Measurements from ENCODE around the gene SCAMP2.
"Not testable (repeated sequence)": the region's sequence is repeated elsewhere in the genome, so short reads cannot be mapped to it uniquely, and the experiment has no call there.

The SCAMP2 gene

DNA sequence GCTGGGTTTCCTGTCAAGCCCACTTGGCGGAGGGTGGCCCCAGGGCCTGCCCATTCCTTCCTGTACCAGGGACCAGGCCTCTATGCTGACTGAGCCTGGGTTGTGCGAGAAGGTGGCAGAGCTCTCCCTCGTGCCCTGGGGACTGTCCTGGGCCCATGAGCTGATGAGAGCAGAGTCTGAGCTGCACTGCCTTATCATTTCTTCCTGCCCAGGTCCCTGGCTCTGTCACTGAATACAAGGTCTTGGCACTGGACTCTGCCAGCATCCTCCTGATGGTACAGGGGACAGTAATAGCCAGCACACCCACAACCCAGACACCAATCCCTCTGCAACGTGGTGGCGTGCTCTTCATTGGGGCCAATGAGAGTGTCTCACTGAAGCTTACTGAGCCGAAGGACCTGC lies 24.1 kb upstream of the SCAMP2 start:
- no peak overlapping the region for H3K4me3 ChIP-seq (ENCODE audit: low read length)

GRCh38 chr15:74896316-74896715 lies 23.2 kb upstream of the SCAMP2 start:
- H3K9me2 ChIP-seq (replicated peaks; ENCODE audit: insufficient read depth, low read length) = no peaks in the 10 kb centered on the region
- no peaks in the 10 kb centered on the region for H3K9me3 ChIP-seq (replicated peaks; ENCODE audit: insufficient read depth, low read length)
- no peaks in the 10 kb centered on the region for H3K79me2 ChIP-seq (ENCODE audit: low read length)
- no peaks in the 10 kb centered on the region for H4K20me1 ChIP-seq (ENCODE audit: insufficient read depth, low read length)
- no peaks in the 10 kb centered on the region for H3K27me3 ChIP-seq (replicated peaks; ENCODE audit: insufficient read depth, low read length)
- H3K4me1 ChIP-seq (ENCODE audit: low read length) = peaks cover 19% of the 10 kb centered on the region
- TF ChIP-seq CTCF (IDR thresholded peaks at IDR 0.05; ENCODE audit: low read length) (no peak), EZH2 (optimal IDR thresholded peaks at IDR 0.05; ENCODE audit: low read depth, low read length) (no peak), EZH2phosphoT487 (IDR thresholded peaks at IDR 0.05; ENCODE audit: low read length) (no peak)
- no peak for DNase-seq
- H3K4me2 ChIP-seq (ENCODE audit: low read depth, low read length) = no peak overlapping the region
- no peak overlapping the region for H3K4me3 ChIP-seq (ENCODE audit: low read length)
- H3K27ac ChIP-seq (ENCODE audit: low read length) = no peak overlapping the region
- H3F3A ChIP-seq (ENCODE audit: insufficient read depth, low read length) = no peaks in the 10 kb centered on the region
- H3K36me3 ChIP-seq (replicated peaks; ENCODE audit: insufficient read depth, low read length) = no peaks in the 10 kb centered on the region
- no peak overlapping the region for H3K9ac ChIP-seq (ENCODE audit: low read length)
- H2AFZ ChIP-seq (ENCODE audit: low read length) = no peak overlapping the region

More for the DNA sequence above, 24.1 kb upstream of the SCAMP2 start:
- Histone ChIP-seq H3K9ac (ENCODE audit: low read length) (no peak overlapping the region), H3K4me2 (ENCODE audit: low read depth, low read length) (no peak overlapping the region), H2AFZ (ENCODE audit: low read length) (no peak overlapping the region), H3K27me3 (replicated peaks; ENCODE audit: insufficient read depth, low read length) (no peaks in the 10 kb centered on the region), H3K9me2 (replicated peaks; ENCODE audit: insufficient read depth, low read length) (no peaks in the 10 kb centered on the region), H3K4me1 (ENCODE audit: low read length) (peaks cover 20% of the 10 kb centered on the region), H4K20me1 (ENCODE audit: insufficient read depth, low read length) (no peaks in the 10 kb centered on the region), H3K79me2 (ENCODE audit: low read length) (no peaks in the 10 kb centered on the region), H3K9me3 (replicated peaks; ENCODE audit: insufficient read depth, low read length) (no peaks in the 10 kb centered on the region), H3F3A (ENCODE audit: insufficient read depth, low read length) (0 out of 2 replicates have a peak, but pooled peaks cover 6% of the 10 kb centered on the region), H3K27ac (ENCODE audit: low read length) (no peak overlapping the region), H3K36me3 (replicated peaks; ENCODE audit: insufficient read depth, low read length) (no peaks in the 10 kb centered on the region)
- DNase-seq = no peak
- TF ChIP-seq EZH2phosphoT487 (IDR thresholded peaks at IDR 0.05; ENCODE audit: low read length) (no peak), EZH2 (optimal IDR thresholded peaks at IDR 0.05; ENCODE audit: low read depth, low read length) (no peak), CTCF (IDR thresholded peaks at IDR 0.05; ENCODE audit: low read length) (no peak)

DNA sequence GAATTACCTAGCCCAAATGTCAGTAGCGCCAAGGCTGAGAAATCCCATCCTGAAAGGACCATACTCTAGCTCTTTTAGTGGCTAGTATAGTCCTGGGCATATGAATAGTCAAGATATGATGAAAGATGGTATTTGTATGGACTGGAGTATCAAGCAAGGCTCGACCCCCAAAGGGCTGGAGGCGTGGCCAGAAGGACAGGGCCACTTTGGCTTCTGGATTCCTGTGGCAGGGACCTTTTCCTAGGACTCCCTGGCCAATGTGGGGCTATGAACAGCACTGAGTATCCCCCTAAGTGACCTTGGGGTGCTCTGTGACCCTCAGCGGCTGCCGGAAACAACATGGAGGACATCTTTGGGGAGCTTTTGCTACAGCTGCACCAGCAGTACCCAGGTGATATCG lies 22.7 kb upstream of the SCAMP2 start:
- Histone ChIP-seq H3K36me3 (replicated peaks; ENCODE audit: insufficient read depth, low read length) (no peaks in the 10 kb centered on the region), H3K27me3 (replicated peaks; ENCODE audit: insufficient read depth, low read length) (no peaks in the 10 kb centered on the region)

DNA sequence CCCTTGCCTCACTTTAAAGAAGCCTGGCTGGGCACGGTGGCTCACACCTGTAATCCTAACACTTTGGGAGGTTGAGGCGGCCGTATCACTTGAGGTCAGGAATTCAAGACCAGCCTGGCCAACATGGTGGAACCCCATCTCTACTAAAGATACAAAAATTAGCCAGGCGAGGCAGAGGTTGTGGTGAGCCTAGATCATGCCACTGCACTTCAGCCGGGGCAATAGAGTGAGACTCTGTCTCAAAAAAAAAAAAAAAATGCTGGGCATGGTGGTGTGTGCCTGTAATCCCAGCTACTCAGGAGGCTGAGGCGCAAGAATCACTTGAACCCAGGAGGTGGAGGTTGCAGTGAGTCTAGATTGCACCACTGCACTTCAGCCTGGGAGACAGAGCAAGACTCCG lies 21.2 kb upstream of the SCAMP2 start:
- peaks cover 25% of the 10 kb centered on the region for H3K4me1 ChIP-seq (ENCODE audit: low read length)
- H3K9ac ChIP-seq (ENCODE audit: low read length); H3K4me2 ChIP-seq (ENCODE audit: low read depth, low read length); DNase-seq; H3K27ac ChIP-seq (ENCODE audit: low read length); H2AFZ ChIP-seq (ENCODE audit: low read length); H3K9me2 ChIP-seq (replicated peaks; ENCODE audit: insufficient read depth, low read length); H3K79me2 ChIP-seq (ENCODE audit: low read length); H3K36me3 ChIP-seq (replicated peaks; ENCODE audit: insufficient read depth, low read length); H3K4me3 ChIP-seq (ENCODE audit: low read length); H3K9me3 ChIP-seq (replicated peaks; ENCODE audit: insufficient read depth, low read length); H3F3A ChIP-seq (ENCODE audit: insufficient read depth, low read length); H4K20me1 ChIP-seq (ENCODE audit: insufficient read depth, low read length); H3K27me3 ChIP-seq (replicated peaks; ENCODE audit: insufficient read depth, low read length): not testable (repeated sequence)

More for the DNA sequence above, 22.7 kb upstream of the SCAMP2 start:
- Histone ChIP-seq H3K9ac (ENCODE audit: low read length) (no peak overlapping the region), H3K9me2 (replicated peaks; ENCODE audit: insufficient read depth, low read length) (no peaks in the 10 kb centered on the region), H3K9me3 (replicated peaks; ENCODE audit: insufficient read depth, low read length) (no peaks in the 10 kb centered on the region), H4K20me1 (ENCODE audit: insufficient read depth, low read length) (no peaks in the 10 kb centered on the region), H3K79me2 (ENCODE audit: low read length) (no peaks in the 10 kb centered on the region; the same call in 1 of the 2 replicates), H3K4me3 (ENCODE audit: low read length) (no peak overlapping the region), H3K27ac (ENCODE audit: low read length) (no peak overlapping the region), H2AFZ (ENCODE audit: low read length) (no peak overlapping the region), H3F3A (ENCODE audit: insufficient read depth, low read length) (no peaks in the 10 kb centered on the region), H3K4me1 (ENCODE audit: low read length) (peaks cover 17% of the 10 kb centered on the region), H3K4me2 (ENCODE audit: low read depth, low read length) (no peak overlapping the region)
- TF ChIP-seq EZH2 (optimal IDR thresholded peaks at IDR 0.05; ENCODE audit: low read depth, low read length) (no peak), CTCF (IDR thresholded peaks at IDR 0.05; ENCODE audit: low read length) (no peak), EZH2phosphoT487 (IDR thresholded peaks at IDR 0.05; ENCODE audit: low read length) (no peak)
- no peak for DNase-seq

All from MM.1S (cell line).